PC-3 (cell line): ENCODE results near the gene NOTCH4. TPM values are rescaled to one million over a fixed set of nuclear protein-coding genes. Genes with fewer than 3 reads are reported as not detected.
"Not testable (repeated sequence)": the region's sequence is repeated elsewhere in the genome, so short reads cannot be mapped to it uniquely, and the experiment has no call there.

Experiments used
- ATAC-seq: fragments of 200-7000 bp; cut with Tn5 transposase; 2 replicates; pipeline ENCODE4 v1.9.1; 2020; ENCODE audit warnings: mild to moderate bottlenecking, moderate library complexity
- BruUV-seq: library from RNA; stranded (reverse); fragments of 400-500 nt; replicated peaks from 2 replicates; lab custom pipeline; 2021; lab: Mats Ljungman, UMichigan
- CTCF ChIA-PET: fragments of 300-600 bp; sonication (Branson Sonifier 250); formaldehyde crosslinking; loops from one replicate; lab custom pipeline; 2022; ENCODE audit warnings: antibody characterized with exemption; lab: Charles Lee
- POLR2A ChIA-PET: fragments of 300-600 bp; sonication (Branson Sonifier 250); formaldehyde crosslinking; loops from one replicate; lab custom pipeline; 2022; ENCODE audit warnings: antibody characterized with exemption; ENCODE audit not compliant: unreplicated experiment; lab: Charles Lee
- DNase-seq: peaks from one replicate; pipeline ENCODE4 v3.0.0-alpha.2; 2015
- H2AFZ ChIP-seq: fragments of 300-600 bp; sonication (generic); 2 replicates; pipeline ENCODE4 v1.6.0; 2016; ENCODE audit warnings: antibody characterized with exemption, low read length
- H3F3A ChIP-seq: fragments of 300-600 bp; sonication (generic); one replicate; pipeline ENCODE4 v1.6.0; 2017; ENCODE audit warnings: antibody characterized with exemption, low read length, control low read depth, mild to moderate bottlenecking; ENCODE audit not compliant: unreplicated experiment
- H3K27ac ChIP-seq: fragments of 300-600 bp; sonication (generic); 2 replicates; pipeline ENCODE4 v1.5.1; 2016; ENCODE audit warnings: mild to moderate bottlenecking, low read length
- H3K27me3 ChIP-seq: fragments of 300-600 bp; sonication (generic); 2 replicates; pipeline ENCODE4 v1.6.1; 2016; ENCODE audit warnings: low read length, mixed read lengths
- H3K36me3 ChIP-seq: fragments of 300-600 bp; sonication (generic); 2 replicates; pipeline ENCODE4 v1.6.1; 2016; ENCODE audit warnings: low read depth, mixed run types, low read length, mixed read lengths
- H3K4me1 ChIP-seq: fragments of 300-600 bp; sonication (generic); 2 replicates; pipeline ENCODE4 v1.5.1; 2016; ENCODE audit warnings: low read length; ENCODE audit not compliant: insufficient read depth
- H3K4me2 ChIP-seq: fragments of 300-600 bp; sonication (generic); 2 replicates; pipeline ENCODE4 v1.6.0; 2016; ENCODE audit warnings: low read length
- H3K4me3 ChIP-seq: fragments of 300-600 bp; sonication (generic); 2 replicates; pipeline ENCODE4 v1.5.1; 2016; ENCODE audit warnings: mild to moderate bottlenecking, low read length, mixed read lengths
- H3K79me2 ChIP-seq: fragments of 300-600 bp; sonication (generic); 2 replicates; pipeline ENCODE4 v1.6.1; 2017; ENCODE audit warnings: low read length, mixed read lengths
- H3K9ac ChIP-seq: fragments of 300-600 bp; sonication (generic); 2 replicates; pipeline ENCODE4 v1.6.0; 2016; ENCODE audit warnings: mild to moderate bottlenecking, low read length
- H3K9me2 ChIP-seq: fragments of 300-600 bp; sonication (generic); replicated peaks from 2 replicates; pipeline ENCODE4 v1.6.1; 2016; ENCODE audit warnings: mixed run types, low read length, mixed read lengths
- H3K9me3 ChIP-seq: fragments of 300-600 bp; sonication (generic); 2 replicates; pipeline ENCODE4 v1.6.1; 2016; ENCODE audit warnings: low read length, mixed read lengths
- H4K20me1 ChIP-seq: fragments of 300-600 bp; sonication (generic); 2 replicates; pipeline ENCODE4 v1.6.1; 2016; ENCODE audit warnings: low read length, mixed read lengths
- CTCF ChIP-seq: fragments of 300-600 bp; sonication (generic); conservative IDR thresholded peaks from 2 replicates; pipeline ENCODE4 v1.5.1; 2017; ENCODE audit warnings: antibody characterized with exemption, low read depth, mild to moderate bottlenecking, low read length
- EZH2 ChIP-seq: fragments of 300-600 bp; sonication (generic); IDR thresholded peaks from one replicate; pipeline ENCODE4 v1.6.1; 2017; ENCODE audit warnings: antibody characterized with exemption, mild to moderate bottlenecking, low read length; ENCODE audit not compliant: unreplicated experiment
- EZH2phosphoT487 ChIP-seq: fragments of 300-600 bp; sonication (generic); IDR thresholded peaks from 2 replicates; pipeline ENCODE4 v1.6.1; 2018; ENCODE audit warnings: mild to moderate bottlenecking, antibody characterized with exemption, low read length, borderline replicate concordance
- intact Hi-C: fragments of 100-400 bp; cut with micrococcal nuclease; formaldehyde crosslinking; loops from 2 replicates; pipeline ENCODE4 v1.9.0; 2023
- total RNA-seq: library from RNA; depleted of rRNA; stranded (reverse); fragments of >200 nt; gene quantifications from 2 replicates; pipeline ENCODE4 v1.2.3, GENCODE V29; 2014

The NOTCH4 gene
- total RNA-seq, 1 experiment from 2014 or later = 1.7 TPM

GRCh38 chr6:32194825-32195651 lies 28.8 kb downstream of the NOTCH4 start:
- no peaks in the 10 kb centered on the region for H3K9me2 ChIP-seq
- TSS peak; percentile 99 for BruUV-seq
- CTCF ChIA-PET = interaction anchor here (0.6 to 1.2 kb wide), 6 partner anchors 17 to 789 kb away, joined by 3 to 10 read pairs (median 4); no protein-coding TSS in a partner anchor
- H4K20me1 ChIP-seq = no peaks in the 10 kb centered on the region
- no peak for TF ChIP-seq EZH2phosphoT487
- peak; percentile 74 for TF ChIP-seq CTCF
- intact Hi-C loops = loop anchor here (1.0 to 5.0 kb wide), 5 partner anchors 17 to 777 kb away; partner anchors contain the start of genes ATF6B and RNF5
- H3K79me2 ChIP-seq = peaks cover 4% of the 10 kb centered on the region; the same call in 1 of the 2 replicates
- no peaks in the 10 kb centered on the region for H3K36me3 ChIP-seq
- peak overlapping the region; percentile 98 for H3K4me2 ChIP-seq
- H2AFZ ChIP-seq = peak overlapping the region; percentile 81
- H3K4me3 ChIP-seq = peak overlapping the region; percentile 72
- H3F3A ChIP-seq = no peaks in the 10 kb centered on the region
- ATAC-seq = peak; percentile 87
- peak overlapping the region; percentile 82 for H3K9ac ChIP-seq
- peaks cover 32% of the 10 kb centered on the region for H3K4me1 ChIP-seq
- POLR2A ChIA-PET = interaction anchor here (0.6 to 1.3 kb wide), 9 partner anchors 10 to 777 kb away, joined by 3 to 20 read pairs (median 3); partner anchors contain the start of genes ATF6B, FKBPL and HSPA1B
- peak; percentile 58 for DNase-seq
- H3K27me3 ChIP-seq = no peaks in the 10 kb centered on the region
- H3K9me3 ChIP-seq = no peaks in the 10 kb centered on the region
- peak overlapping the region; percentile 65 for H3K27ac ChIP-seq

- no peak overlapping the region for H2AFZ ChIP-seq
- no peak overlapping the region for H3K4me3 ChIP-seq
- no TSS peak for BruUV-seq
- ChIA-PET CTCF (no interaction called here), POLR2A (no interaction called here)
- no peak overlapping the region for H3K9ac ChIP-seq
- no peaks in the 10 kb centered on the region for H3F3A ChIP-seq
- no peaks in the 10 kb centered on the region for H3K36me3 ChIP-seq
- peaks cover 32% of the 10 kb centered on the region for H3K4me1 ChIP-seq
- no peak for ATAC-seq
- no peak for DNase-seq
- no peaks in the 10 kb centered on the region for H3K27me3 ChIP-seq
- TF ChIP-seq EZH2phosphoT487 (no peak), EZH2 (no peak), CTCF (no peak)
- H3K27ac ChIP-seq = no peak overlapping the region
- no peaks in the 10 kb centered on the region for H3K9me2 ChIP-seq
- no peaks in the 10 kb centered on the region for H4K20me1 ChIP-seq
- H3K79me2 ChIP-seq = peaks cover 7% of the 10 kb centered on the region
- intact Hi-C loops = loop anchor here (2.0 kb wide), 1 partner anchor 218 kb away; no protein-coding TSS in a partner anchor
- no peaks in the 10 kb centered on the region for H3K9me3 ChIP-seq
- H3K4me2 ChIP-seq = no peak overlapping the region
These were observed 29.5 kb downstream of the NOTCH4 start for GRCh38 chr6:32194388-32194787.

GRCh38 chr6:32193096-32193495 lies 30.8 kb downstream of the NOTCH4 start:
- BruUV-seq, H4K20me1 ChIP-seq, H3K9me2 ChIP-seq, H3K27me3 ChIP-seq, H3F3A ChIP-seq, ATAC-seq, intact Hi-C loops, H3K27ac ChIP-seq, DNase-seq, H3K4me3 ChIP-seq, POLR2A ChIA-PET, H2AFZ ChIP-seq, CTCF ChIA-PET, H3K9ac ChIP-seq, H3K9me3 ChIP-seq, H3K36me3 ChIP-seq: not testable (repeated sequence)
- H3K4me1 ChIP-seq = peaks cover 41% of the 10 kb centered on the region
- peaks cover 18% of the 10 kb centered on the region for H3K79me2 ChIP-seq
- peak overlapping the region; percentile 61; the same call in 1 of the 2 replicates for H3K4me2 ChIP-seq
